ENCODE results near the gene AKAP6.

GRCh38 chr14:32564596-32564995, 235.5 kb downstream of the AKAP6 start:
- TF ChIP-seq CTCF (conservative IDR thresholded peaks at IDR 0.05; ENCODE audit: low read length) (no peak), EZH2phosphoT487 (IDR thresholded peaks at IDR 0.05; ENCODE audit: borderline replicate concordance, low read depth, low read length) (no peak)

Measured in OCI-LY7 (cell line).